ENCODE measurements around the gene LGR6.
"Not testable (repeated sequence)": the region's sequence is repeated elsewhere in the genome, so short reads cannot be mapped to it uniquely, and the experiment has no call there.

LGR6 gene

DNA sequence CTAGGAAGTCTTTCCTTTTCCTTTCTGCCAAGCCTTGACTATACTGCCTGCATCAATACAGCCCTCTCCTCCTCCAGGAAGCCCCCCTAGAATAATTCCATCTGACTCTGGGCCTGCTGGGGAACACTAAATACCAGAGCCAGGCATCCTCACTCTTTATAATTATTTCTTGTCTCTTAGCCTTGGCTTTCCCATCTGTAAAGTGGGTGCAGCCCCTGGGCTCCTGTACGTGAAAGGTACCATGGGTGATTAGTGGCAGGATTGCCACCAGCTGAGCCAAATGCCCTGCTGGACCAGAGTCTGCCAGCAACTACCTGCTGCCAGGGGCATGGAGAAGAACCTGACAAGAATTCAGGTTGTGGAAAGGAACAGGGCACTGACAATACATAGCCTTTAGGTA is 58.7 kb downstream of the LGR6 start:
- TF ChIP-seq, protein P1, sequence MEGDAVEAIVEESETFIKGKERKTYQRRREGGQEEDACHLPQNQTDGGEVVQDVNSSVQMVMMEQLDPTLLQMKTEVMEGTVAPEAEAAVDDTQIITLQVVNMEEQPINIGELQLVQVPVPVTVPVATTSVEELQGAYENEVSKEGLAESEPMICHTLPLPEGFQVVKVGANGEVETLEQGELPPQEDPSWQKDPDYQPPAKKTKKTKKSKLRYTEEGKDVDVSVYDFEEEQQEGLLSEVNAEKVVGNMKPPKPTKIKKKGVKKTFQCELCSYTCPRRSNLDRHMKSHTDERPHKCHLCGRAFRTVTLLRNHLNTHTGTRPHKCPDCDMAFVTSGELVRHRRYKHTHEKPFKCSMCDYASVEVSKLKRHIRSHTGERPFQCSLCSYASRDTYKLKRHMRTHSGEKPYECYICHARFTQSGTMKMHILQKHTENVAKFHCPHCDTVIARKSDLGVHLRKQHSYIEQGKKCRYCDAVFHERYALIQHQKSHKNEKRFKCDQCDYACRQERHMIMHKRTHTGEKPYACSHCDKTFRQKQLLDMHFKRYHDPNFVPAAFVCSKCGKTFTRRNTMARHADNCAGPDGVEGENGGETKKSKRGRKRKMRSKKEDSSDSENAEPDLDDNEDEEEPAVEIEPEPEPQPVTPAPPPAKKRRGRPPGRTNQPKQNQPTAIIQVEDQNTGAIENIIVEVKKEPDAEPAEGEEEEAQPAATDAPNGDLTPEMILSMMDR (IDR thresholded peaks at IDR 0.05; ENCODE audit: low read length, missing control alignments) = no peak
- H3K4me3 ChIP-seq (replicated peaks; ENCODE audit: low read depth, low read length) = no peak overlapping the region
- no peak for DNase-seq (ENCODE audit: low read depth)

DNA sequence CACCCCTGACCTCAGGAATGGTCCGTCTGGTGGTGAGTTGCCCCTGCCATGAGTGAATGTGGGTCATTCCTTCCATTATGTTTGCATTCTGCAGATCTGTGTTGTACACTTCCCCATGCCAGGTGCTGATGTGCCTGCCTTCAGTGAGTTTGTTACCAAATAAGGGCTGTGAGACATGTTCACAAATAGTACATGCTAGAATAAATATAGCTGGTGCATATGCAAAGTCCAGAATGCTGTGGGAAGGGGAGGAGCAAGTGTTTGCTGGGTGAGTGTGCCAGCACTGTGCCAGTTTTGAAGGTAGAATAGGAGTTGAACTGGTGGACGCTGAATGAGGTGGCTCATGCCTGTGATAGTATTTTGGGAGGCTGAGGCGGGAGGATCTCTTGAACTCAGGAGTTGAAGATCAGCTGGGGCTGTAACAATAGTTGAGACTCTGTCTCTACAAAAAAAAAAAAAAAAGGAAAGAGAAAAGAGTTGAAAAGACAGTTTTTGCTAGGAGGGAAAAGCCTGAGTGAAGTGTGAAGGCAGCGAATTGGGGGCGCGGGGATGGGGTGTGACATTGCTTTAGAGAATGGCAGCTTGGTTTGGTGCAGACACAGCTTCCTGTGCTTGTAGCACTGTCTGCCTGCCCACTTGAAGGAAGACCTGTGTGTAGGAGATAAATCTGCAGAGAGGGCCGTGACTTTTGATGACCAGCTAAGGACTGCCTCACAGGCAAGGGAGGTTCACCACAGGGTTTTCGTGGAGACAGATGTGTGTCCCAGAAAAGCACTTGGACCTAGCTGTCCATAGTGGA is 61.1 kb downstream of the LGR6 start:
- no peak overlapping the region for H3K4me3 ChIP-seq (replicated peaks; ENCODE audit: low read depth, low read length)
- no peak for DNase-seq (ENCODE audit: low read depth)
- TF ChIP-seq, protein P1 (IDR thresholded peaks at IDR 0.05; ENCODE audit: low read length, missing control alignments) = no peak

DNA sequence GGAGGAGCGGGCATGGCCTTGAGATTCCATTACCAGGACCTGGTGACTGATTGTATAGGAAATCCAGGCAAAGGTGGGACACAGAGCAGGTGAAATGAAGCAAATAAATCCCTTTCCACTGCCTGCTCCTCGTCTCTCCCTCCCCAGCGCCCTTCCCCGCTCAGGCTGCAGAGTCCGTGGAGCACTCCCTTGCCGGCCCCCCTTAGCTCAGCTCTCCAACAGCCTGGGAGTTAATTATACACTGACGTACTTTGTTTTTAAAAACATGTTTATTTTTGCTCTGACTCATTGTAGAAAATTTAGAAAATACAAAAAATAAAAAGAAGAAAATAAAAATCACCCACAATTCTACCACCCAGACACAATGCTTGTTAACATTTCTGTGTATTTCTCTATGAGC is 61.7 kb downstream of the LGR6 start:
- TF ChIP-seq, protein P1 (IDR thresholded peaks at IDR 0.05; ENCODE audit: low read length, missing control alignments) = no peak
- no peak for DNase-seq (ENCODE audit: low read depth)
- H3K4me3 ChIP-seq (replicated peaks; ENCODE audit: low read depth, low read length) = no peak overlapping the region

DNA sequence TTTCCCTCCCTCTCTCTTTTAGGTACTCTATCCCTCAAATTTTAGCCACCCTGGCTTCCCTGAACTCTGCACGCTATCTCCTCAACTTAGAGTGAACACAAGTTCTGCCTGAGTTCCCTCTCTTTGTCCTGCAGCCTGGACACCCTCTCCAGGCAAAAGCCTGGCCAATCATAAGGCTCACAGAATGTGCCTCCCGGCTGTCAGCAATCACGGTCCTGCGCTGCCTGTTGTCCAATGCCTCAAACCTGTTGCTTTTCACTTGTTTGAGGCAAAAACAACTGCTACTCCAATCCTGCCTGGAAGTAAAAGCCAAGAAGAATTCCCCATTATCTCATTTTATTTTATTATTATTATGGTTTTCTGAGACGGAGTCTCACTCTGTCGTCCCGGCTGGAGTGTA is 66.1 kb downstream of the LGR6 start:
- TF ChIP-seq, protein P1 (IDR thresholded peaks at IDR 0.05; ENCODE audit: low read length, missing control alignments) = no peak
- H3K4me3 ChIP-seq (replicated peaks; ENCODE audit: low read depth, low read length) = no peak overlapping the region
- DNase-seq (ENCODE audit: low read depth) = no peak

DNA sequence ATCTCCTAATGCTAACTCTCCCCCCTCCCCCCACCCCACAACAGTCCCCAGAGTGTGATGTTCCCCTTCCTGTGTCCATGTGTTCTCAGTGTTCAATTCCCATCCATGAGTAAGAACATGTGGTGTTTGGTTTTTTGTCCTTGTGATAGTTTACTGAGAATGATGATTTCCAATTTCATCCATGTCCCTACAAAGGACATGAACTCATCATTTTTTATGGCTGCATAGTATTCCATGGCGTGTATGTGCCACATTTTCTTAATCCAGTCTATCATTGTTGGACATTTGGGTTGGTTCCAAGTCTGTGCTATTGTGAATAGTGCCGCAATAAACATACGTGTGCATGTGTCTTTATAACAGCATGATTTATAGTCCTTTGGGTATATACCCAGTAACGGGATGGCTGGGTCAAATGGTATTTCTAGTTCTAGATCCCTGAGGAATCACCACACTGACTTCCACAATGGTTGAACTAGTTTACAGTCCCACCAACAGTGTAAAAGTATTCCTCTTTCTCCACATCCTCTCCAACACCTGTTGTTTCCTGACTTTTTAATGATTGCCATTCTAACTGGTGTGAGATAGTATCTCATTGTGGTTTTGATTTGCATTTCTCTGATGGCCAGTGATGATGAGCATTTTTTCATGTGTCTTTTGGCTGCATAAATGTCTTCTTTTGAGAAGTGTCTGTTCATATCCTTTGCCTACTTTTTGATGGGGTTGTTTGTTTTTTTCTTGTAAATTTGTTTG is 67.8 kb downstream of the LGR6 start:
- not testable (repeated sequence) for DNase-seq (ENCODE audit: low read depth)

DNA sequence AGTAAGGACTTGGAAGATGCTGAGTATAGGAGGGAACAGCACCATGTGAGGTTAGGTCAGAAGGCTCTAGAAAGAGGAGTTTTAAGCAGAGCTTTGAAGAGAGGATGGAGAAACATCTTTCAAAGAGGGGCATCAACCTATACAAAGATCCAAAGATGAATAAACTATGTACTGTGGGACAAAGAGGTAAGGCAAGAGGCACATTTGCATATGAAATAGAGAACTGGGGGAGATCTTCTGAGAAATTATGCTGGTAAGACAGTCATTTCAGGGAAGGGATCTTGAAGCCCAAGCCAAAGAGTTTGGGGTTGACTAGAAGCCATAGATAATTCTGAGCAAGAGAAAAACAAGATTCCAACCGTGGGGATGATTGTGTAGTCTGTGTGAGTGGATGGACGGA is 70.0 kb downstream of the LGR6 start:
- TF ChIP-seq, protein P1 (IDR thresholded peaks at IDR 0.05; ENCODE audit: low read length, missing control alignments) = no peak
- DNase-seq (ENCODE audit: low read depth) = no peak
- no peak overlapping the region for H3K4me3 ChIP-seq (replicated peaks; ENCODE audit: low read depth, low read length)

More for the DNA sequence above, 67.8 kb downstream of the LGR6 start:
- not testable (repeated sequence) for H3K4me3 ChIP-seq (replicated peaks; ENCODE audit: low read depth, low read length)

DNA sequence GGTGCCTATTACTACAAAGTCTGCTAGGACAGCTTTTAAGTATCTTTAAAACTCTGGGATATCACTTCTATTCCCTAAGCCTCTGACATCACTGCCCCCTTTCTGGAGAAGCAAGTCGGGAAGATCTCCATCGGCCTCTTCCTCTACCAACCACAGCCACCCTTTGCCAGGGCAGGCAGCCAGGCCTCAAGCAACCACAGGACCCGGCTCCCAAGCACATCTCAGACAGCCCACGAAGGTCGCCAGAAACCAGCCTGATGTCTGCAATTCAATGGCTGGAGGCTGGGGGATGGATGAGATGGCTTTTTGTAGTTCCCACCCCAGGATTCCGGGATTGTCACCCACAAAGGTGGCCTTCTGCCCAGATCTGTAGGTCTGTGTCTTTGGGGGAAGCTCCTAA is 70.7 kb downstream of the LGR6 start:
- DNase-seq (ENCODE audit: low read depth) = no peak
- H3K4me3 ChIP-seq (replicated peaks; ENCODE audit: low read depth, low read length) = no peak overlapping the region
- TF ChIP-seq, protein P1 (IDR thresholded peaks at IDR 0.05; ENCODE audit: low read length, missing control alignments) = no peak
